HUES6 (cell line): ENCODE results near the gene NR0B2.

ENCODE experiments used
- H3K27ac ChIP-seq: 2 replicates; pipeline ENCODE4 v1.7.0; 2013; ENCODE audit warnings: low read depth, mild to moderate bottlenecking, low read length, inconsistent platforms
- H3K27me3 ChIP-seq: 2 replicates; pipeline ENCODE4 v1.6.1; 2013; ENCODE audit warnings: low read length; ENCODE audit not compliant: control insufficient read depth, insufficient read depth
- H3K36me3 ChIP-seq: 2 replicates; pipeline ENCODE4 v1.6.1; 2013; ENCODE audit warnings: low read length; ENCODE audit not compliant: control insufficient read depth, insufficient read depth
- H3K4me1 ChIP-seq: 2 replicates; pipeline ENCODE4 v1.6.1; 2013; ENCODE audit warnings: low read length; ENCODE audit not compliant: control insufficient read depth, insufficient read depth
- H3K4me3 ChIP-seq: 2 replicates; pipeline ENCODE4 v1.5.1; 2013; ENCODE audit warnings: low read depth, low read length
- H3K9ac ChIP-seq: one replicate; pipeline ENCODE4 v1.6.1; 2013; ENCODE audit warnings: mild to moderate bottlenecking, low read length
- H3K9me3 ChIP-seq: 2 replicates; pipeline ENCODE4 v1.6.1; 2013; ENCODE audit warnings: low read depth, low read length; ENCODE audit not compliant: control insufficient read depth, insufficient read depth

Gene NR0B2

DNA sequence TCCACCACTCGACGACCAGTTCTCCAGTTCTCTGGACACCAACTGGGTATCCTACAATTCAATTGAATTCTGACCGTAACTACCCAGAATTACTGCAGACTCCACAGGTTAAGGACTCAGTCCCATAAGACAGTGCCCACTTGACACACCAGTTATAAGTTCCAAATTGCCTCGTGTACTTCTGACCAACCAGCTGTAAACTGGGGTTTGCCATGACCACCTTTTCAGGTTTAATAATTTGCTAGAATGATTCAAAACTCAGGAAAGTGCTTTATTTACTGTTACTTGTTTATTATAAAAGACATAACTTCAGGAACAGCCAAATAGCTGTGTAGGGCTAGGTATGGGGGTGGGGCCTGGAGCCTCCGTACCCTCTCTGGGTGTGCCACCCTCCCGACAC lies 23.0 kb upstream of the NR0B2 start:
- Histone ChIP-seq H3K9ac (no peak overlapping the region), H3K4me3 (no peak overlapping the region), H3K9me3 (no peaks in the 10 kb centered on the region), H3K27me3 (no peaks in the 10 kb centered on the region), H3K36me3 (peaks cover 71% of the 10 kb centered on the region), H3K4me1 (no peaks in the 10 kb centered on the region), H3K27ac (no peak overlapping the region)

DNA sequence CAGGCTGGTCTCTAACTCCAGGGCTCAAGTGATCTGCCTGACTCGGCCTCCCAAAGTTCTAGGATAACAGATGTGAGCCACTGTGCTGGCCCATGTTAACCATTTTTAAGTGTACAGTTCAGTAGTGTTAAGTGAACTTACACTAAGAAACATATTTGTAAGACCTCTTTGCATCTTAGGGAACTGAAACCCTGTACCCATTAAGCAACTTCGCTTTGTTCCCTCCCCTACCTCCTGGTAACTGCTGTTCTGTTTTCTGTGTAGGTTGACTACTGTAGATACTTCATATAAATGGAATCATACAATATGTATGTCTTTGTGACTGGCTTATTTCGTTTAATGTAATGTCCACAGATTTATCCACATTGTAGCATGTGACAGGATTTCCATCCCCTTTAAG lies 18.8 kb upstream of the NR0B2 start:
- no peak overlapping the region for H3K4me3 ChIP-seq
- H3K9ac ChIP-seq = no peak overlapping the region
- no peaks in the 10 kb centered on the region for H3K4me1 ChIP-seq
- no peaks in the 10 kb centered on the region for H3K27me3 ChIP-seq
- H3K9me3 ChIP-seq = no peaks in the 10 kb centered on the region
- H3K36me3 ChIP-seq = peaks cover 69% of the 10 kb centered on the region
- no peak overlapping the region for H3K27ac ChIP-seq

DNA sequence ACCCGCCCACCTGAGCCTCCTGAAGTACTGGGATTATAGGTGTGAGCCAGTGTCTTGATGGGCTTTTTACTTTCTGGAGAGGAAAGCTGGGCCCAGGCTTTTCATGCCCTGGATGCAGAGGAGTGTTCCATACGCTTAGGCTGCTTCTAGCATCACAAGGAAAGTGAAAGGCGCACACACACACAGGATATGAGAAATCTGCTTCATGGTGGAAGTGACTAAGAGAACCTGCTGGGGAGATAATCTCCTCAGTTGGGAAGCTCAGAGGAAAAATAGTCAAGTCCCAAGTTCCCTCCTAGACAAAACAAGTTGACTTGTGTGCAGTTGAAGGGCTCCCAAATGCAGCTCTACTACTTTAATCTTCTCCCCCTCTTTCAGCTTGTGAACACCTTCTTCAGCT lies 9.9 kb upstream of the NR0B2 start:
- no peak overlapping the region for H3K9ac ChIP-seq
- peaks cover 15% of the 10 kb centered on the region for H3K4me1 ChIP-seq
- H3K27ac ChIP-seq = no peak overlapping the region
- peaks cover 51% of the 10 kb centered on the region for H3K36me3 ChIP-seq
- no peaks in the 10 kb centered on the region for H3K27me3 ChIP-seq
- H3K4me3 ChIP-seq = no peak overlapping the region
- no peaks in the 10 kb centered on the region for H3K9me3 ChIP-seq

DNA sequence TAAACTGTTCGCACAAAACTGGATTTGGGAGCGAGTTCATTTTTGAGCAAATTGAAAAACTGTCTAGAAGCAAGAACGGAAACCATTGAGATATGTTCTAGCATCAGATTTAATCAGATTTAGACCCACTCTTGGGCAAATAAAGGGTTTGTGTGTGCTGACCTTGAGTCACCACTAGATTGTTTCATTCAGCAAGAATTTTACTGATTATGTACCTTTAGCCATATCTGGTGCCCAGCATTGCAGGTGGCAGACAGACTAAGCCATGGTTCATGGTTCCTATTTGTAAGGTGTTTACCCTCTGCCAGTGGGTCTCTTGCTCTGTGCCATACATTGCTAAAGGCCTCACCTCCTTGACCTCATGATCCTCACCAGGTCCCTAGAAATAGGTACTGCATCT lies 9.1 kb upstream of the NR0B2 start:
- Histone ChIP-seq H3K4me1 (peaks cover 15% of the 10 kb centered on the region), H3K9ac (no peak overlapping the region), H3K27me3 (no peaks in the 10 kb centered on the region), H3K27ac (no peak overlapping the region), H3K4me3 (peak overlapping the region; percentile 92), H3K9me3 (no peaks in the 10 kb centered on the region), H3K36me3 (peaks cover 43% of the 10 kb centered on the region)

DNA sequence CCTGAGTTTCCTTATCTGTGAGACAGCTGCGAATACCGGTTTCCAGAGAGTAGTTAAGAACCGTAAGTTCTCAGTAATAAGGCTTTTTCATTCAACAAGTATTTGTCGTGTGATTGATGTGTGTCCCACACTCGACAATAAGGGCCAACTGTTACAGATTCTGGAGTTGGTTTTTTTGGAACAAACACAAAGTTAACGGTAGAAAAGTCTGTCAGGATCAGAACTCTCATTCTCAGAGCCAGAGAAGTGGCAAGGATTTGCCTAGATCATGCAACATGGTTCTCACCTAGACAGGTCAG lies 8.6 kb upstream of the NR0B2 start:
- peaks cover 15% of the 10 kb centered on the region for H3K4me1 ChIP-seq
- H3K36me3 ChIP-seq = peaks cover 38% of the 10 kb centered on the region
- H3K27me3 ChIP-seq = no peaks in the 10 kb centered on the region
- no peak overlapping the region; the same call in 1 of the 2 replicates for H3K27ac ChIP-seq
- H3K4me3 ChIP-seq = peak overlapping the region; percentile 92
- H3K9me3 ChIP-seq = no peaks in the 10 kb centered on the region
- H3K9ac ChIP-seq = peak overlapping the region; percentile 97

DNA sequence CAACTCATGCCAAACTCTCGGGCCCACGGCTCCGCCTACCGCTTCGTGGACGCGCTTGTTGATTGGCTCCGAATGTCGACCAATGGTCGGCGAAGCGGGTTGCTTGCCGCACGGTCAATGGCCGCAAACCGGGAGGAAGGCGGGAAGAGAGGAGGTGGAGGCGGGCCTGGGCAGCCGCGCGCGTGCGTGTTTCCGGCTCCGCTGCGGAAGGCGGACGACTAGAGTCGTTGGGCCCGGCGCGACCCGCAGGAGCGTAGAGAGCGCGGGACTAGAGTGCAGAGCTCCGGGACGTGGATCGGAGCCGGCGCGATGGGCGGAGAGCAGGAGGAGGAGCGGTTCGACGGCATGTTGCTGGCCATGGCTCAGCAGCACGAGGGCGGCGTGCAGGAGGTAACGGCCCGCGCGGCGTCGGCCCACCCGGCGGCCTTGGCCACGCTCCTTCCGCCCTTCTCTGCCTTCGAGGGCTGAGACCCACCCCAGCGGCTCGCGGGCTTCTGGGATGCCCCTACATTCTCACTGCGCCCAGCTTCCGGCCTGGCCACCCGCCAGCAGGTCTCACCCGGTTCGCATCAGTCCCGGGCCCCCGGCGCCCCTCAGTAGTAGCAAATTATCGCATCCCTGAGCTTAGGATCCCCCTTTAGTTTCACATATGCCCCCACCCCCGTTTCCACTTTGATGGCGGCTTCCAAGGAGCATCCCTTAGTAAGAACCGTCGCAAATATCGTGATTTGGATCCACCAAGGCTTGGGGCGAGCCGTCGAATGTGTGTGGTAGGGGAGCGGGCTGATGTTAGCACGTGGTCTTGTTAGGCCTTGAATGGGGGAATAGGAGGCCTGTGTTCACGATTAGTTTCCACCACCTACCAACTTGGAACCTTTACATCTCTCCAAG lies 8.0 kb upstream of the NR0B2 start, which contains the start of gene NUDC:
TSS of gene NUDC (plus strand) at position 204 of the 891 bp plus-strand sequence. CDS start at position 310, 106 bp downstream.
- Histone ChIP-seq H3K4me3 (peak within 1 kb of the TSS; percentile 92), H3K36me3 (peaks cover 32% of the 10 kb centered on the region), H3K27ac (peak within 1 kb of the TSS; percentile 74), H3K9me3 (no peaks in the 10 kb centered on the region), H3K9ac (peak within 1 kb of the TSS; percentile 97), H3K4me1 (peaks cover 15% of the 10 kb centered on the region), H3K27me3 (no peaks in the 10 kb centered on the region)

DNA sequence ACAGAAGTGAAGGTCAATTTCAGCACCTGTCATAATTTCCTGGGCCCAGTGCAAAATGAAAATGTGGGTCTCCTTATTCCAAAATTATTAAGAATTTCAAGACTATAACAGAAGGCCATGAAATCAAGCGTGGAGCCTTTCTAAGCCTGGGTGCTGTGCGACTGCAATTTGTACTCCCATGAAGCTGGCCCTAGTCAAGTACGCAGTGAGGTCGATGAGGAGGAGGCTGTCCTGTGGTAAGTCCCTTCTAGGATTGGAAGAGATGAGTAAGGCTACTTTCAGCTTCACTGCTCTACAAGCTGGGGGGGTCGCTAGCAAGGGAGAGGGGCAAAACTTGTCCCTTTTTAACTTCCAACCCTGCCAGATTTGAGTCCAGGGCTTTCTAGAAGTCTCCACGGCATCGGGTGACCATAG lies 7.4 kb upstream of the NR0B2 start:
- peak overlapping the region; percentile 92 for H3K4me3 ChIP-seq
- peaks cover 15% of the 10 kb centered on the region for H3K4me1 ChIP-seq
- H3K27me3 ChIP-seq = no peaks in the 10 kb centered on the region
- H3K9ac ChIP-seq = peak overlapping the region; percentile 70
- H3K36me3 ChIP-seq = peaks cover 26% of the 10 kb centered on the region
- no peaks in the 10 kb centered on the region for H3K9me3 ChIP-seq
- H3K27ac ChIP-seq = peak overlapping the region; percentile 22; the same call in 1 of the 2 replicates

DNA sequence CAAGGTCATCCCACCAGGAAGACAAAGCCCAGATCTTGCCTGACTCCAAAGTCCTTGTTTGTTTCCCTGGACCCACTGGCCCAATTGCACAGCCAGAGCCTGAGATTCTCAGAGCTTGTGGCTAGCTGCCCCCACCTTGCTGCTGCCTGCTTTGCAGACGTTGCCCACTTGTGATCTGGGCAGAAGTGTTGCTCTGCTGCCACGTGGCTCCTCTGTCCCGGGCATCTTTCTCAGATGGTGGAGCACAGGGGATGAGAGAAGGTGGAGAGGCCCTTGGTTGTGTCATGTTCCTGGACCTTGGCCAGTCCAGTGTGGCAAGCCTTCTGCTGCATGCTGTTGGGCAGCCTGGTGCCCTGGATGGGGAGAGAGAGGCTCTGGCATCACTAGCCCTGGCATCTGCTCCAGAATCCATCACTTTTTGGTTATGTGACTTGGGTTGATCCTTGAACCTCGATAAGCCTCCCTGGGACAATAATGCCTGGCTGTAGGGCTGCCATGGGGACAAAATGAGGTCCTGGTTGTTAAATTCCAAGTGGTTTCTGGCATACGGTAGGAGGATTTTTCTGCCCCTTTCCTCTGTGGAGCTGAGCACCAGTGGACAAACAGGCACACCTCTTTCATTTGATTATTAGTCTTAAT lies 1.5 kb upstream of the NR0B2 start:
- Histone ChIP-seq H3K27me3 (no peaks in the 10 kb centered on the region; the same call in 1 of the 2 replicates), H3K9ac (no peak overlapping the region), H3K9me3 (no peaks in the 10 kb centered on the region), H3K4me3 (no peak overlapping the region), H3K36me3 (no peaks in the 10 kb centered on the region), H3K4me1 (no peaks in the 10 kb centered on the region), H3K27ac (no peak overlapping the region)

DNA sequence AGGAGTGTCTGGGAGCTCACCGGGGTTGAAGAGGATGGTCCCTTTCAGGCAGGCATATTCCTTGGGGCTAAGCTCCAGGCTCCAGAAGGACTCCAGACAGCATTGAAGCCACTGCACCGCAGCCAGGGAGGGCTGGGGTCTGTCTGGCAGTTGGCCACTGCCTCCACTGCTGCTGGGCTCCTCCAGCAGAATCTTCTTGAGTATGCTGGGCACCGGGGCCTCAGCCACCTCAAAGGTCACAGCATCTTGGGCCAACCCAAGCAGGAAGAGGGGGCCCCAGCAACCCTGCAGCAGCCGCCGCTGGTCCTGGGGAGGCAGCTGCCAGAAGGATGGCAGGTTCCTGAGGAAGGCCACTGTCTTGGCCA lies 404 bp downstream of the NR0B2 start:
- H3K27me3 ChIP-seq = no peaks in the 10 kb centered on the region; the same call in 1 of the 2 replicates
- no peaks in the 10 kb centered on the region for H3K36me3 ChIP-seq
- H3K4me3 ChIP-seq = no peak overlapping the region
- H3K9me3 ChIP-seq = no peaks in the 10 kb centered on the region
- no peak overlapping the region for H3K27ac ChIP-seq
- no peak overlapping the region for H3K9ac ChIP-seq
- no peaks in the 10 kb centered on the region for H3K4me1 ChIP-seq

DNA sequence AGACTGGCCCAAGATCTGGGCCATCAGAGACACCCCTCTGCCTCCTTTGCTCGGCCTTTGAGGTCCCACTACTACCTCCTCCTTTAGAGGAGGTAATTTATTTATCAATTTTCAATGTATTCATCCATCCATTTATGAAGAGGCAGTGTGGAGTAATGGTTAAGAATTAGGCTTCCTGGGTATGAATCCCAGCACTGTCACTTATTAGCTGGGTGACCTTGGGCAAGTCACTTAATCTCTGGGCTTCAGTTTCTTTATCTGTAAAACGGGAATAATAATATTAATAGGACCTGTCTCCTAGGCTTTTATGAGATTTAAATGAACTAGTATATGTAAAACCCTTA lies 1.7 kb downstream of the NR0B2 start:
- H3K9ac ChIP-seq = no peak overlapping the region
- H3K36me3 ChIP-seq = no peaks in the 10 kb centered on the region
- no peaks in the 10 kb centered on the region for H3K4me1 ChIP-seq
- H3K27me3 ChIP-seq = no peaks in the 10 kb centered on the region; the same call in 1 of the 2 replicates
- no peaks in the 10 kb centered on the region for H3K9me3 ChIP-seq
- H3K4me3 ChIP-seq = no peak overlapping the region
- no peak overlapping the region for H3K27ac ChIP-seq

DNA sequence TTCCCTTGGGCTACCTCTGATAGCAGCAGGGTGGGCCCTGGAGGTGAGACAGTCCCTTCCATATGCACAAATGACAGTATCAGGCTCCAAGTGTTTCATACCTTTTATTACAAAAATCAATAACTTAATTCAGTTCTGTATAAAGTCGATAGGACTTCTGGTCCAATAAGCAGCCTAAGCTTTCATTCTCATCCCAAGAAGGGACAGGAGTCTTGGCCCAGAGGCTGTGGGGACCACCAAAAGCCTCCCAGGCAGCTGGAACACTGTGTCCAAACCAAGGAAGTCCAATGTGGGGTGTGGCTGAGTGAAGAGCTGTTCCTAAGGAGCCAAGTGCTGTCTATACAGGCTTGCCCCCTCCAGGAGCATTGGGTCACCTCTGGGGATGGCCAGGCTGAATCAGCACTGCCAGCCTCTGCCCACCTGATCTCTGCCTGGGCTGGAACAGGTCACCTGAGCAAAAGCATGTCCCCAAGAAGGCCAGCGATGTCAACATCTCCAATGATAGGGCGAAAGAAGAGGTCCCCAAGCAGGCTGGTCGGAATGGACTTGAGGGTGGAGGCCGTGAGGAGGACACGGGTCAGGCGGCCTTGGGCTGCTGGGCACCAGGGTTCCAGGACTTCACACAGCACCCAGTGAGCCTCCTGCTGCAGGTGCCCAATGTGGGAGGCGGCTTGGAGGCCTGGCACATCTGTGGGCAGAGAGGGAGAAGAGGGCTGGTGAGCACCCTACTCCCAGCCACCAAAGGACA lies 2.2 kb downstream of the NR0B2 start:
- Histone ChIP-seq H3K4me1 (no peaks in the 10 kb centered on the region), H3K9ac (no peak overlapping the region), H3K36me3 (no peaks in the 10 kb centered on the region), H3K27ac (no peak overlapping the region), H3K27me3 (no peaks in the 10 kb centered on the region; the same call in 1 of the 2 replicates), H3K4me3 (no peak overlapping the region), H3K9me3 (no peaks in the 10 kb centered on the region)
